GM18508 (cell line): ENCODE results near the gene CYP26B1.
"Not testable (repeated sequence)": the region's sequence is repeated elsewhere in the genome, so short reads cannot be mapped to it uniquely, and the experiment has no call there.

Source experiments
- ATAC-seq: cut with Tn5 transposase; IDR thresholded peaks from one replicate; pipeline ENCODE4 v1.9.1; 2021; ENCODE audit warnings: moderate number of reproducible peaks; ENCODE audit not compliant: insufficient read depth, unreplicated experiment

The CYP26B1 gene

GRCh38 chr2:72089028-72089427 lies 58.6 kb downstream of the CYP26B1 start:
- ATAC-seq = no peak

GRCh38 chr2:72086871-72087633 lies 60.6 kb downstream of the CYP26B1 start:
- not testable (repeated sequence) for ATAC-seq

- ATAC-seq = no peak
Observed at GRCh38 chr2:72085513-72085912, 62.1 kb downstream of the CYP26B1 start.

- ATAC-seq = no peak
Observed at GRCh38 chr2:72085036-72085435, 62.6 kb downstream of the CYP26B1 start.

- ATAC-seq = no peak
Observed at GRCh38 chr2:72084584-72084976, 63.1 kb downstream of the CYP26B1 start.

- no peak for ATAC-seq
Observed at GRCh38 chr2:72083751-72084583, 63.7 kb downstream of the CYP26B1 start.

GRCh38 chr2:72082887-72083286 lies 64.8 kb downstream of the CYP26B1 start:
- no peak for ATAC-seq

GRCh38 chr2:72082021-72082601 lies 65.6 kb downstream of the CYP26B1 start:
- no peak for ATAC-seq

- ATAC-seq = no peak
Observed at GRCh38 chr2:72081451-72081850, 66.2 kb downstream of the CYP26B1 start.

GRCh38 chr2:72080286-72081145 lies 67.1 kb downstream of the CYP26B1 start:
- no peak for ATAC-seq
